ENCODE results near the gene GPATCH1.

GRCh38 chr19:33150852-33151518 lies 70.0 kb downstream of the GPATCH1 start:
- no peak for TF ChIP-seq CTCF (IDR thresholded peaks at IDR 0.05)
- TF ChIP-seq POLR2A (IDR thresholded peaks at IDR 0.05) = no peak
